ENCODE data around the gene CD79A.

CD79A gene

GRCh38 chr19:41917676-41918075 lies 40.6 kb downstream of the CD79A start:
- DNase-seq (ENCODE audit: low read depth) = no peak
- H3K4me3 ChIP-seq (ENCODE audit: low read depth, low read length) = no peak overlapping the region
- in situ Hi-C loops (cut with HindIII; ENCODE audit: low sequenced_read_pairs) = no loop called here
- no peak for TF ChIP-seq CTCF (IDR thresholded peaks at IDR 0.05; ENCODE audit: low read depth, low read length, missing control alignments)

- DNase-seq (ENCODE audit: low read depth) = no peak
- H3K4me3 ChIP-seq (ENCODE audit: low read depth, low read length) = no peak overlapping the region
- in situ Hi-C loops (cut with HindIII; ENCODE audit: low sequenced_read_pairs) = no loop called here
- no peak for TF ChIP-seq CTCF (IDR thresholded peaks at IDR 0.05; ENCODE audit: low read depth, low read length, missing control alignments)
These were observed 41.0 kb downstream of the CD79A start for GRCh38 chr19:41918095-41918494.

GRCh38 chr19:41918653-41919244 lies 41.7 kb downstream of the CD79A start:
- TF ChIP-seq CTCF (IDR thresholded peaks at IDR 0.05; ENCODE audit: low read depth, low read length, missing control alignments) = no peak
- DNase-seq (ENCODE audit: low read depth) = no peak
- no peak overlapping the region for H3K4me3 ChIP-seq (ENCODE audit: low read depth, low read length)
- in situ Hi-C loops (cut with HindIII; ENCODE audit: low sequenced_read_pairs) = no loop called here

DNA sequence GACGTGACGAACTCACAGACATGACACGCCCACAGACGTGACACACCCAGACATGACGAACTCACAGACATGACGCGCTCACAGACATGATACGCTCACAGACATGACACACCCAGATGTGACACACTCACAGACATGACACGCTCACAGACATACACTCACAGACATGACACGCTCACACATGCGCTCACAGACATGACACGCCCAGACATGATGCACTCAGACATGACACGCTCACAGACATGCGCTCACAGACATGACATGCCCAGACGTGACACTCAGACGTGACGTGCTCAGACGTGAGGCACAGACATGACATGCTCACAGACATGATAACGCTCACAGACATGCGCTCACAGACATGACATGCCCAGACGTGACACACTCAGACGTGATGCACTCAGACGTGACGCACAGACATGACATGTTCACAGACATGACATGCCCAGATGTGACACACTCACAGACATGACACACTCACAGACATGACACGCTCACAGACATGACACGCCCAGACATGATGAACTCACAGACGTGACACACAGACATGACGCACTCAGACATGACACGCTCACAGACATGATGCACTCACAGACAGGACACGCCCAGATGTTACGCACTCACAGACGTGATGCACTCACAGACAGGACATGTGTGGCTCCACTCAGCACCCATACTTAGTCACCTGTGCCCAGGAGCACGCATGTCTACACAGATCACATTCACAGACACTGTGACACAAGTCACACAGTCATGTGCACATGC lies 43.1 kb downstream of the CD79A start:
- in situ Hi-C loops (cut with HindIII; ENCODE audit: low sequenced_read_pairs) = no loop called here
- no peak overlapping the region for H3K4me3 ChIP-seq (ENCODE audit: low read depth, low read length)
- TF ChIP-seq CTCF (IDR thresholded peaks at IDR 0.05; ENCODE audit: low read depth, low read length, missing control alignments) = no peak
- no peak for DNase-seq (ENCODE audit: low read depth)

DNA sequence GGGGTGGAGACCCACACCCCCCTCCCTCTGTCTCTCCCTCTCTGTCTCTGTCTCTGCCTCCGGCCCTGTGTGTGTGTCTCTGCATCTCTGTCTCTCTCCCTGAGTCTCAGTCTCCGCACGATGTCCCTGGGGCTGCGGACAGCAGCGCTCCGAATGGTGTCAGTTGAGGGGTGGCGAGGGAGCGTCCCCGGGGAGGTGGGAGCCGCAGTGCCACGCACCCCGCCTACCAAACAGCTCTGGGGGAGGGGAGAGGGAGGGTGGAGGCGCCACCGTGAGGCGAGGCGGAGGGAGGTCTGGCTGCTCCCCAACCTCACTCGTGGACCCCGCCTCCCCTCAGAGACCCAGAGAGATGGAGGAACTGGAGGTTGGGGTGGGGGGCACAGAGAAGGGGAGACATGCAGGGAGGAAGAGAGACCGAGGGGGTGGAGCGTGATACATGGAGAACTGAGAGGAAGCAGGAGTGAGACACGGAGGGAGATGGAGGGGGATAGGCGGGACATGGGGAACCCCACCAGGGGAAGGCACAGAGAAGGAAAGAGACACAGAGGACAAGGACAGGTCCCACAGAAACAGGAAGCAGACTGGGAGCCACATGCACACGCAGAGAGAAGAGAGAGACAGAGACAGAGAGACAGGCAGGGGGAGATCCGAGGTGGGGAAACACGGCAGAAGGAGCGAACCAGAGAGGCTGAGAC lies 44.0 kb downstream of the CD79A start:
- in situ Hi-C loops (cut with HindIII; ENCODE audit: low sequenced_read_pairs) = no loop called here
- DNase-seq (ENCODE audit: low read depth) = no peak
- no peak for TF ChIP-seq CTCF (IDR thresholded peaks at IDR 0.05; ENCODE audit: low read depth, low read length, missing control alignments)
- H3K4me3 ChIP-seq (ENCODE audit: low read depth, low read length) = no peak overlapping the region

DNA sequence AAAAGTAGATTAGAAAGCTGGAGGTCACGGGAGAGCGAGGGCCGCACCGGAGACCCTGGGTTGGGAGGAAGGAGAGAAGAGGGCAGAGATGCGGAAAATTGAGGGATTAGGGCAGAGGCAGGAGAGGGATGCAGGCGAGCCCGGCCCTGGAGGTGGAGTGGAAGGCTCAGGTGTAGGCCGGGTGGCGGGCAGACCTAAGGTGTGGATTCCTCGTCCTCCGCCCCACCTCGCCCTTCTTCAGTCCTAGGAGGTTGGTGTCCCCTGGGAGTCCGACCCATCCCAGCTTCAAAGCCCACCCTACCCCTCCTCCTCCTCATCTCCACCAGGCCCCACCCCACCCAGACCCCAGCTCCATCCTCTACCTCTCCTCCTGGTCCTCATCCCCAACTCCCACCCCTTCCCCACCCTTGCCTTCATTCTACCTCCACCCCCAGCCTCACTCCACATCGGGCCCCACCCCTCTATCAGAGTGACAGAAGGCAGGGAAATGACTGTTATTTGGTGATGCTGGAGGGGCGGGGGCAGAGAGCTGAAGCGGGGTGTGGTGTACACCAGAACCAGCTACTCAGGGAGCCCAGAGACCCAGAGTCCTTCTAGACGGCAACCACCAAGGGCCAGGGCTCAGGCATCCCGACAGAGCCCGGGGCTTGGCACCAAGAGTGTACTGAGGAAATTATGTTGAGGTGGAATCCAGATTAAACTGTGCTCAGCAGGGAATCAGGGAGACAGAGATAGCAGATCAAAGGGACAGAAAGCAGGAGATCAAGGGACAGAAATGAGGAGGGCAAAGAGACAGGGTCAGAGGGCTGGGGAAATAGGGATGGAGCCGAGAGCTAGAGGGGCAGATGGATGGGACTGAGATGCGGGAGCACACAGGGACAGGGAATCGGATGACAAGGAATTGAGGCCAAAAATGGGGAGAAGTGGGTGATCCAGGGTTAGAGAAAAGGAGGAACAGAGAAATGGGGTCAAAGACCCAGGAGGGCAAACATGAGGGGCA lies 44.8 kb downstream of the CD79A start:
- no peak overlapping the region for H3K4me3 ChIP-seq (ENCODE audit: low read depth, low read length)
- no peak for DNase-seq (ENCODE audit: low read depth)
- in situ Hi-C loops (cut with HindIII; ENCODE audit: low sequenced_read_pairs) = no loop called here
- no peak for TF ChIP-seq CTCF (IDR thresholded peaks at IDR 0.05; ENCODE audit: low read depth, low read length, missing control alignments)

Data from astrocyte of the cerebellum (primary cell).